CD4-positive, alpha-beta memory T cell (primary cell): ENCODE results near the gene NACC1. TPM values are rescaled to one million over a fixed set of nuclear protein-coding genes. Genes with fewer than 3 reads are reported as not detected.

Source experiments
- CTCF ChIA-PET: fragments of 350-600 bp; sonication (Branson Sonifier 250); formaldehyde crosslinking; loops from one replicate; lab custom pipeline; 2021; ENCODE audit warnings: inconsistent platforms; ENCODE audit not compliant: partially characterized antibody; lab: Charles Lee
- POLR2A ChIA-PET: fragments of 350-600 bp; sonication (Branson Sonifier 250); formaldehyde crosslinking; loops from one replicate; lab custom pipeline; 2021; ENCODE audit not compliant: partially characterized antibody; lab: Charles Lee
- DNase-seq, 5 donors: peaks; one replicate each; pipeline versions ENCODE4 v3.0.0 to v3.0.0-alpha.2; 2020 to 2022; ENCODE audit warnings: mixed read lengths in 1 of 5
- H3K27ac ChIP-seq: one replicate; pipeline ENCODE4 v1.7.0; 2013; ENCODE audit warnings: low read depth, low read length
- H3K27me3 ChIP-seq: 2 replicates; pipeline ENCODE4 v1.7.0; 2013; ENCODE audit warnings: mild to moderate bottlenecking, low read length, moderate library complexity; ENCODE audit not compliant: insufficient read depth
- H3K36me3 ChIP-seq: 2 replicates; pipeline ENCODE4 v1.7.0; 2013; ENCODE audit warnings: mild to moderate bottlenecking, low read length, moderate library complexity; ENCODE audit not compliant: insufficient read depth
- H3K4me1 ChIP-seq: 2 replicates; pipeline ENCODE4 v1.7.0; 2013; ENCODE audit warnings: mild to moderate bottlenecking, low read length, moderate library complexity; ENCODE audit not compliant: insufficient read depth
- H3K4me3 ChIP-seq, 2 donors: one replicate each; pipeline ENCODE4 v1.7.0; 2013; ENCODE audit warnings: low read length in 2 of 2, mild to moderate bottlenecking in 1 of 2
- H3K9me3 ChIP-seq, 2 donors: one replicate each; pipeline ENCODE4 v1.7.0; 2013; ENCODE audit warnings: low read length in 2 of 2, control low read depth in 1 of 2; ENCODE audit not compliant: control insufficient read depth in 1 of 2
- H3K27ac Mint-ChIP-seq, 7 donors: one replicate each; pipeline ENCODE4 v1.8.0; 2020 to 2021; ENCODE audit warnings: mixed read lengths in 7 of 7, mild to moderate bottlenecking in 6 of 7, inconsistent platforms in 3 of 7, moderate library complexity in 3 of 7
- H3K27me3 Mint-ChIP-seq, 2 donors: one replicate each; pipeline ENCODE4 v1.8.0; 2020 to 2021; ENCODE audit warnings: mixed read lengths in 2 of 2
- H3K36me3 Mint-ChIP-seq, 2 donors: one replicate each; pipeline ENCODE4 v1.8.0; 2020 to 2021; ENCODE audit warnings: mixed read lengths in 2 of 2, inconsistent platforms in 1 of 2, mild to moderate bottlenecking in 1 of 2
- H3K4me1 Mint-ChIP-seq, 4 donors: one replicate each; pipeline ENCODE4 v1.8.0; 2020 to 2021; ENCODE audit warnings: mixed read lengths in 4 of 4, mild to moderate bottlenecking in 1 of 4
- H3K4me3 Mint-ChIP-seq, 8 donors: one replicate each; pipeline ENCODE4 v1.8.0; 2020 to 2021; ENCODE audit warnings: mixed read lengths in 8 of 8, mild to moderate bottlenecking in 7 of 8, moderate library complexity in 6 of 8, inconsistent platforms in 3 of 8
- H3K9me3 Mint-ChIP-seq, 8 donors: one replicate each; pipeline ENCODE4 v1.8.0; 2020 to 2021; ENCODE audit warnings: mixed read lengths in 8 of 8, mild to moderate bottlenecking in 5 of 8, inconsistent platforms in 3 of 8, moderate library complexity in 1 of 8
- intact Hi-C: fragments of 100-400 bp; cut with micrococcal nuclease; formaldehyde crosslinking; loops from one replicate; pipeline ENCODE4 v1.15.1; 2023
- polyA plus RNA-seq, 2 donors: library from polyadenylated mRNA; unstranded; fragments of 300-500 nt; fragmentation: Illumina TruSeq; gene quantifications; one replicate each; pipeline ENCODE4 v1.2.3, GENCODE V29; 2021
- total RNA-seq, 2 experiments: library from RNA; stranded (reverse); gene quantifications; one replicate each; pipeline ENCODE4 v1.2.3, GENCODE V29; 2021

The NACC1 gene
- total and polyA plus RNA-seq, 4 experiments from 2014 or later = 0.15 to 34.1 (median 13.8) TPM

DNA sequence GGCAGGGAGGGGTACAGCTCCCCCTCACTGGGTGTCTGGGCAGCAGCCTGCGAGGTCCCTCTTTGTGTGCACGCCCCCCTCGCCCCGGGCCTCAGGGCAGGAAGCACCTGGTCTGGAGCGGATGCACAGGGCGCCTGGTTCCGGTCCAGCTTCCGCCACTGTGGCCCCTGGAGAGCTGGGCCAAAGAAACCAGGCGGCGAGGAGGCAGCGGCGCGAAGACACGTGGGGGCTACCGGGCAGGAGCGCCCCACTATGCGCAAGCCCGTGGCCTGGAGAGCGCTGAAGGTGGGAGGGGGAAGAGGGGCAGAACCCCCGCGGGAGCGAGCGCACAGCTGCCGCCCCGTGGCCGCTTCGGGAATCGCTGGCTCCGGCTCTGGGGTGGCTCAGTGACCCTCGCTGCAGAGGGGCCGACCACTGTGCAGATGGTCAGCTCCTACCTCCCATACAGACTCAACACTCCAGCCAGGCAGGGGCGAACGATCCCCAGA, 13.7 kb upstream of the NACC1 start:
- Histone ChIP-seq H3K4me3 (peak overlapping the region; percentile 65 to 73), H3K36me3 (no peaks in the 10 kb centered on the region), H3K9me3 (no peaks in the 10 kb centered on the region), H3K27me3 (no peaks in the 10 kb centered on the region), H3K4me1 (peaks cover 63% of the 10 kb centered on the region), H3K27ac (peak overlapping the region; percentile 48)
- peak overlapping the region; percentile 87 to 97 (median 92) for H3K4me3 Mint-ChIP-seq
- POLR2A ChIA-PET = interaction anchor here (0.7 to 5.1 kb wide), 19 partner anchors 9 to 329 kb away, joined by 3 to 69 read pairs (median 5); partner anchors contain the start of genes GCDH, HOOK2, IER2 and NACC1
- peaks cover 3 to 6% of the 10 kb centered on the region in 2 donors for H3K36me3 Mint-ChIP-seq
- peak overlapping the region; percentile 83 to 94 (median 93) for H3K27ac Mint-ChIP-seq
- intact Hi-C loops = loop anchor here (1.0 kb wide), 1 partner anchor 12 kb away; the partner anchor contains the start of gene TRMT1
- CTCF ChIA-PET = interaction anchor here (0.8 to 4.4 kb wide), 19 partner anchors 9 to 172 kb away, joined by 3 to 40 read pairs (median 5); partner anchors contain the start of genes IER2, NACC1, STX10 and TRMT1
- H3K27me3 Mint-ChIP-seq = no peaks in the 10 kb centered on the region
- peaks cover 18 to 49% (median 32%) of the 10 kb centered on the region in 4 donors for H3K4me1 Mint-ChIP-seq
- H3K9me3 Mint-ChIP-seq = no peaks in the 10 kb centered on the region
- peak; percentile 50 to 74 (median 60) for DNase-seq

DNA sequence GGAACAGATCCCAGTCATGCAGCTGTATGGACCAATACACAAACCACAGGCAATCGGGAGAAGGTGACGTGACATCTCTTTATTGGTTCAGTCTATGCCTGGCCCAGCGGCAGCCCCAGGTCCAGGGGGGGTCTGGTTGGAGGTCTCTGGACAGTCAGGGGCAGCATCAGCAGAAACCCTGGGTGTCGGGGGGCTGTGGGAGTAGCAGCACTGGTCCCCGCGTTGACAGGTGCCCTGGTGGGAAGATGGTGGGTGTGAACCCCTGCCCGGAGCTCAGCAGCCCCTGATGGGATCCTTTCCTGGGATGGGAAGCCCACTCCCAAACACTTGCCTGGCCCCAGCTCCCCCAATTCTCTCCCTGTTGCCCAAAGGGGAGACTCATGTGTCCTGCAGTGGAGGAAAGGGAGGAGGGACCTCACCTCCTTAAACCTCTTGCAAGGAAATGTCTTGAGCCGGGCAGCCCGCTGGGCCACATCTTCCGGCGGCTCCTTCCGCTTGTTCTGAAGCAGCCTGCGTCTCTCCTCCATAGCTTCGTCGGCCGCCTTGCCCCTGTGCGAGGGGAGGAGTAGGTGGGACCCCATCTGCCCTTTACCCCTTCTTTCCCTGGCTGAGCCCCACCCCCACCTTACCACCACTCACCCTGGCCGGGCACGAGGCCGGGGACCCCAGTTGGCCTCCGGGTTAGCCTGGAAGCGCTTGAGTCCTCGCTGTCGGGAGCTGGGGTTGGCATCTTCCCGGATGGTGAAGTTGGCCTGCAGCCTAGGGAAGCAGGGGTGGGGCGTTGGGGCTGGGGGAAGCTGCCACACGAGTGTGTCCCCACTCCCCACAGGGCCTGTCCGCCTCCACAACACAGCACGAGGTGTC, 13.0 kb upstream of the NACC1 start:
- peaks cover 2% of the 10 kb centered on the region for H3K36me3 ChIP-seq
- no peaks in the 10 kb centered on the region for H3K9me3 ChIP-seq
- Mint-ChIP-seq H3K4me1 (peaks cover 14 to 42% (median 28%) of the 10 kb centered on the region in 4 donors), H3K9me3 (no peaks in the 10 kb centered on the region), H3K27ac (peak overlapping the region; percentile 83 to 94 (median 93)), H3K36me3 (peaks cover 1 to 7% of the 10 kb centered on the region in 2 donors), H3K27me3 (no peaks in the 10 kb centered on the region), H3K4me3 (peak overlapping the region; percentile 87 to 97 (median 92))
- intact Hi-C loops = loop anchor here (1.0 kb wide), 1 partner anchor 11 kb away; the partner anchor contains the start of gene TRMT1
- peak in 2 of 5 donors; percentile 23 to 56 for DNase-seq
- H3K4me3 ChIP-seq = peak overlapping the region; percentile 65 to 73
- peak overlapping the region; percentile 48 for H3K27ac ChIP-seq
- H3K4me1 ChIP-seq = peaks cover 56% of the 10 kb centered on the region
- ChIA-PET CTCF (interaction anchor here (1.0 to 4.4 kb wide), 19 partner anchors 10 to 172 kb away, joined by 3 to 40 read pairs (median 5); partner anchors contain the start of genes IER2, NACC1, STX10 and TRMT1), POLR2A (interaction anchor here (0.7 to 5.1 kb wide), 19 partner anchors 8 to 330 kb away, joined by 3 to 69 read pairs (median 5); partner anchors contain the start of genes GCDH, HOOK2, IER2 and NACC1)
- H3K27me3 ChIP-seq = no peaks in the 10 kb centered on the region

DNA sequence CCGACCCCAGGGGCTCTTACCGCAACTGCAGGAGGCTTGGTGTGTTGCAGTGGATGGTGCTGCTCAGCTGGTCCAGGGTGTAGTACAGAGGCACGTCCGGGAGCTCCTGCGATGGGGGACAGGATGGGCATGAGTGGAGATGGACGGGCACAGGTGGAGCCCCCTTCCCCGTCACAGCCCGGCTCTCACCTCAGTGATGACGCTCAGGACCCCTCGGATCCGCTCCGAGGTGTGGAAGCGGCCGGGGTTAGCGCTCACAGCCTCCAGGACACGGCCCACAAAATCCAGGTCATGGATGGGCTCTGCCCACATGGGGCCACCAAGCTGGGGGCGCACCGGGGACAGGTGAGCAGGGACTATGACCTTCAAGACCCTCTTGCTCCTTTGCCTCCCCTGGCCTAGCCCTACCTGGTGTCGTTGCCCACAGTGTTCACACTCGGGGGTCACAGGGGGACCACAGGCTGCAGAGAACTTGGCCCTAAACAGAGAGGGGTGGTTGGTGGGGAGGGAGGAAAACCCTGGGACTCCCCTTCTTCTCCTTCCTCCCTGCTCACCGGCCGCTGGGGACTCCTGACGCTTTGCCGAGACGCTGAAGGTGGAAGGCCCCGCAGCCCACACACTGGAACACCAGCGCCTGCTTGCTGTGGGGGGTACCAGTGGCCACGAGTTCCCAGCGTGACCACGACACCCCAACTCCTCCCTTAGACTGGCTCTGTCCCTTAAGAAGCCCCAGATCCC, 8.5 kb upstream of the NACC1 start:
- Mint-ChIP-seq H3K4me3 (no peak overlapping the region), H3K27me3 (no peaks in the 10 kb centered on the region), H3K36me3 (peaks cover 0 to 12% of the 10 kb centered on the region in 2 donors), H3K4me1 (peaks cover 1 to 8% (median 3%) of the 10 kb centered on the region in 4 donors), H3K9me3 (no peaks in the 10 kb centered on the region), H3K27ac (no peak overlapping the region)
- H3K9me3 ChIP-seq = no peaks in the 10 kb centered on the region
- no peak for DNase-seq
- no peaks in the 10 kb centered on the region for H3K27me3 ChIP-seq
- H3K4me1 ChIP-seq = peaks cover 12% of the 10 kb centered on the region
- ChIA-PET POLR2A (interaction anchor here (2.7 kb wide), 1 partner anchor 10 kb away, joined by 6 read pairs; no protein-coding TSS in a partner anchor), CTCF (interaction anchor here (0.7 to 1.7 kb wide), 3 partner anchors 10 to 20 kb away, joined by 3 to 4 read pairs (median 3); no protein-coding TSS in a partner anchor)
- intact Hi-C loops = no loop called here
- no peak overlapping the region for H3K4me3 ChIP-seq
- H3K27ac ChIP-seq = no peak overlapping the region
- peaks cover 10% of the 10 kb centered on the region for H3K36me3 ChIP-seq

DNA sequence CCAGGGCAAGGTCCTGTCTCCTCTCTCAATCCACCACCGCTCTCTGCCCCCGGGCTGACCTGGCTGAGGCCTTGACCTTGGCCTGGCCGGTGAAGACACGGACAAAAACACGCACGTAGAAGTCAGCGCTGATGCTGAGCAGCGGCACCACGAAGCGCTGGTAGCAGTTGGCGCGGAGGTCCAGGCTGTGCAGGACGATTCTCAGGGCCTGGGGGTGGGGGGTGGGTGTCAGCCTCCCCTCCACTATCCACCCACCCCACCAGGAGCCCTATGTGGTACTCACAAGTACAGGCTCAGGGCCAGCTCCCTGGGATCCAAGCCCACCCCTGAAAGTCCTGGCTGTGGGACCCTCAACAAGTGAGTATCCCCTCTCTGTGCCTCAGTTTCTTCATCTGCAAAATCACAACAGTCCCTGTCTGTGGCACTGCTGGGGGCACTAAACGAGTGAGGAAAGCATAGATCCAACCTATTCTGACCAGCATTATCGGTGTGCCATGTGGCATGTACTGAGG, 7.9 kb upstream of the NACC1 start:
- Histone ChIP-seq H3K36me3 (peaks cover 15% of the 10 kb centered on the region), H3K27ac (no peak overlapping the region), H3K27me3 (no peaks in the 10 kb centered on the region), H3K9me3 (no peaks in the 10 kb centered on the region), H3K4me1 (peaks cover 6% of the 10 kb centered on the region), H3K4me3 (no peak overlapping the region)
- H3K27ac Mint-ChIP-seq = no peak overlapping the region
- no peak for DNase-seq
- no peaks in the 10 kb centered on the region for H3K9me3 Mint-ChIP-seq
- no peaks in the 10 kb centered on the region for H3K27me3 Mint-ChIP-seq
- peaks cover 0 to 11% of the 10 kb centered on the region in 2 donors for H3K36me3 Mint-ChIP-seq
- POLR2A ChIA-PET = interaction anchor here (2.7 kb wide), 1 partner anchor 11 kb away, joined by 6 read pairs; no protein-coding TSS in a partner anchor
- no peak overlapping the region for H3K4me3 Mint-ChIP-seq
- CTCF ChIA-PET = interaction anchor here (0.5 to 1.7 kb wide), 2 partner anchors 16 to 132 kb away, joined by 3 to 4 read pairs; no protein-coding TSS in a partner anchor
- peaks cover 0 to 4% (median 2%) of the 10 kb centered on the region in 4 donors for H3K4me1 Mint-ChIP-seq
- intact Hi-C loops = no loop called here

DNA sequence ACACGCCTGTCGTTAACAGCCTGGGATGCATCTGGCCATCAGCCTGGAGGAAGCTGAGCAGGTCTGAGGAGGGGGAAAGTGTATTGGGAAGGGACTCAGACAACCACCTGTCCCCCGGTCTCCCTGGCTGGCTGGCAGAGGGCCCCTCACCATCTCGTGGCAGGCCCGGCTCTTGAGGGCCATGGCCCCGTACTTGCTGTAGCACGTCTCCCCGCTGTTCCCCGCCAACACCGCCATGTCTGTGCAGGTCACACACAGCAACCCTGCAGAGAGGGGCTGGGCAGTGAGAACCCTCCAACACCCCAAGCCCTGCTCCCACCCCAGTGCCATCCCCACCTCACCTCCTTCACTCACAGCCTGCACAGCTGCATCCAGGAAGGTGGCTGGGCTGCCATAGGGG, 5.5 kb upstream of the NACC1 start:
- Mint-ChIP-seq H3K9me3 (no peaks in the 10 kb centered on the region), H3K36me3 (peaks cover 0 to 16% of the 10 kb centered on the region in 2 donors), H3K27ac (peak overlapping the region in 1 of 7 donors; percentile 41), H3K27me3 (no peaks in the 10 kb centered on the region), H3K4me3 (no peak overlapping the region), H3K4me1 (peaks cover 5 to 26% (median 15%) of the 10 kb centered on the region in 4 donors)
- DNase-seq = no peak
- Histone ChIP-seq H3K27ac (no peak overlapping the region), H3K4me3 (no peak overlapping the region), H3K9me3 (no peaks in the 10 kb centered on the region), H3K4me1 (peaks cover 18% of the 10 kb centered on the region), H3K36me3 (peaks cover 15% of the 10 kb centered on the region), H3K27me3 (no peaks in the 10 kb centered on the region)
- CTCF ChIA-PET = no interaction called here
- intact Hi-C loops = no loop called here
- POLR2A ChIA-PET = interaction anchor here (2.7 kb wide), 1 partner anchor 13 kb away, joined by 6 read pairs; no protein-coding TSS in a partner anchor

DNA sequence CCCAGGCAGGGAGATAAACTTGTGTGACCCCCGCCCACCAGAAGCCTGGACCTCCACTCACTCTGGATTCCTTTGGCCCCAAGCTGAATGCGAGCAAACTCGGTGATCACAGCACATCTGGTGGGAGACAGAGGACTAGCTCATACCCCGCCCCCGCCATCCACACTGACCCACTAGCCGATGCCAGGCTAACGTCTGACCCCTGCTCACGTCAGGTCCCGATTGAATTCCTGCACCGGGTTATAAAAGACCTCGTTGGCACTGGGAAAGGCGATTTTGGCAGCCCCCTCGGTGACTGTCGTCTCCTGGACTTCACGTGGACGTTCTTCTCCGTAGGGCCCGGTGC, 2.2 kb upstream of the NACC1 start:
- H3K4me1 Mint-ChIP-seq = peaks cover 11 to 48% (median 32%) of the 10 kb centered on the region in 4 donors
- H3K27ac ChIP-seq = peak overlapping the region; percentile 65
- POLR2A ChIA-PET = interaction anchor here (0.7 to 7.2 kb wide), 8 partner anchors 11 to 51 kb away, joined by 3 to 132 read pairs (median 22); partner anchors contain the start of genes IER2, LYL1 and STX10
- H3K4me3 ChIP-seq = peak overlapping the region; percentile 79 to 94
- no peaks in the 10 kb centered on the region for H3K27me3 Mint-ChIP-seq
- peak overlapping the region in 6 of 7 donors; percentile 73 to 97 (median 90) for H3K27ac Mint-ChIP-seq
- peaks cover 11% of the 10 kb centered on the region for H3K36me3 ChIP-seq
- peak overlapping the region; percentile 91 to 98 (median 96) for H3K4me3 Mint-ChIP-seq
- peaks cover 43% of the 10 kb centered on the region for H3K4me1 ChIP-seq
- CTCF ChIA-PET = interaction anchor here (5.1 kb wide), 1 partner anchor 11 kb away, joined by 35 read pairs; no protein-coding TSS in a partner anchor
- H3K27me3 ChIP-seq = no peaks in the 10 kb centered on the region
- H3K9me3 ChIP-seq = no peaks in the 10 kb centered on the region
- peaks cover 0 to 14% of the 10 kb centered on the region in 2 donors for H3K36me3 Mint-ChIP-seq
- peaks cover 0 to 2% (median 0%) of the 10 kb centered on the region in 8 donors for H3K9me3 Mint-ChIP-seq
- intact Hi-C loops = loop anchor here (1.0 to 5.0 kb wide), 6 partner anchors 12 to 146 kb away; partner anchors contain the start of genes IER2 and STX10
- no peak for DNase-seq
